Liver (tissue), 9 donors: ENCODE results near the gene PAK1. TPM values are rescaled to one million over a fixed set of nuclear protein-coding genes. Genes with fewer than 3 reads are reported as not detected.

Experiments
- DNase-seq: peaks from one replicate; pipeline ENCODE4 v3.0.0-alpha.2; 2017; ENCODE audit warnings: low spot score
- H3K27ac ChIP-seq, 2 donors: one replicate each; pipeline ENCODE4 v1.7.0; 2013; ENCODE audit warnings: inconsistent platforms in 2 of 2, low read length in 2 of 2, control low read depth in 1 of 2, low read depth in 1 of 2, mild to moderate bottlenecking in 1 of 2
- H3K27me3 ChIP-seq, 4 donors: one replicate each; pipeline versions ENCODE4 v1.6.1 to v1.7.0; 2013; ENCODE audit warnings: low read length in 3 of 4, inconsistent platforms in 1 of 4, mild to moderate bottlenecking in 1 of 4, moderate library complexity in 1 of 4; ENCODE audit not compliant: control insufficient read depth in 4 of 4, insufficient read depth in 4 of 4
- H3K36me3 ChIP-seq, 4 donors: one replicate each; pipeline versions ENCODE4 v1.6.1 to v1.7.0; 2013; ENCODE audit warnings: low read length in 3 of 4, mild to moderate bottlenecking in 3 of 4, low read depth in 1 of 4, moderate library complexity in 1 of 4; ENCODE audit not compliant: control insufficient read depth in 4 of 4, insufficient read depth in 3 of 4
- H3K4me1 ChIP-seq, 4 donors: one replicate each; pipeline versions ENCODE4 v1.6.1 to v1.7.0; 2013; ENCODE audit warnings: low read length in 3 of 4, mild to moderate bottlenecking in 3 of 4, moderate library complexity in 1 of 4; ENCODE audit not compliant: control insufficient read depth in 4 of 4, insufficient read depth in 4 of 4
- H3K4me3 ChIP-seq, 3 donors: one replicate each; pipeline versions ENCODE4 v1.6.1 to v1.7.0; 2013; ENCODE audit warnings: low read length in 3 of 3, control low read depth in 1 of 3, low read depth in 1 of 3, mild to moderate bottlenecking in 1 of 3
- H3K9ac ChIP-seq, 2 donors: one replicate each; pipeline ENCODE4 v1.7.0; 2013; ENCODE audit warnings: low read length in 2 of 2, mild to moderate bottlenecking in 2 of 2, moderate library complexity in 2 of 2, control low read depth in 1 of 2, low read depth in 1 of 2
- H3K9me3 ChIP-seq, 4 donors: one replicate each; pipeline versions ENCODE4 v1.6.1 to v1.7.0; 2013; ENCODE audit warnings: low read length in 3 of 4; ENCODE audit not compliant: control insufficient read depth in 4 of 4
- EGR1 ChIP-seq, 2 donors: IDR thresholded peaks; 2 replicates each; pipeline ENCODE4 v1.6.1; 2016 to 2018; ENCODE audit warnings: antibody characterized with exemption in 2 of 2, low read depth in 2 of 2
- FOXA1 ChIP-seq: IDR thresholded peaks from 2 replicates; pipeline ENCODE4 v1.6.1; 2016; ENCODE audit warnings: antibody characterized with exemption
- FOXA2 ChIP-seq: IDR thresholded peaks from 2 replicates; pipeline ENCODE4 v1.6.1; 2016; ENCODE audit warnings: antibody characterized with exemption
- GABPA ChIP-seq, 2 donors: IDR thresholded peaks in 1 of 2; conservative IDR thresholded peaks in 1 of 2; 2 replicates each; pipeline ENCODE4 v1.6.1; 2016; ENCODE audit warnings: antibody characterized with exemption in 2 of 2, mild to moderate bottlenecking in 1 of 2, moderate library complexity in 1 of 2
- HNF4A ChIP-seq, 2 donors: conservative IDR thresholded peaks; 2 replicates each; pipeline ENCODE4 v1.6.1; 2016; ENCODE audit warnings: antibody characterized with exemption in 2 of 2, mild to moderate bottlenecking in 2 of 2
- HNF4G ChIP-seq: IDR thresholded peaks from 2 replicates; pipeline ENCODE4 v1.6.1; 2016; ENCODE audit warnings: antibody characterized with exemption
- JUND ChIP-seq, 2 donors: IDR thresholded peaks; 2 replicates each; pipeline ENCODE4 v1.6.1; 2016; ENCODE audit warnings: antibody characterized with exemption in 2 of 2
- NR2F2 ChIP-seq: IDR thresholded peaks from 2 replicates; pipeline ENCODE4 v1.6.1; 2016; ENCODE audit warnings: antibody characterized with exemption
- RAD21 ChIP-seq, 2 donors: IDR thresholded peaks; 2 replicates each; pipeline ENCODE4 v1.6.1; 2016; ENCODE audit warnings: antibody characterized with exemption in 2 of 2, mild to moderate bottlenecking in 2 of 2
- RXRA ChIP-seq, 2 donors: IDR thresholded peaks; 2 replicates each; pipeline ENCODE4 v1.6.1; 2017 to 2018; ENCODE audit warnings: antibody characterized with exemption in 2 of 2, mild to moderate bottlenecking in 1 of 2
- SP1 ChIP-seq: IDR thresholded peaks from 2 replicates; pipeline ENCODE4 v1.6.1; 2018; ENCODE audit warnings: antibody characterized with exemption, mild to moderate bottlenecking
- TAF1 ChIP-seq: conservative IDR thresholded peaks from 2 replicates; pipeline ENCODE4 v1.6.1; 2016; ENCODE audit warnings: antibody characterized with exemption, mild to moderate bottlenecking
- YY1 ChIP-seq: IDR thresholded peaks from 2 replicates; pipeline ENCODE4 v1.6.1; 2016; ENCODE audit warnings: antibody characterized with exemption, mild to moderate bottlenecking
- WGBS: extraction: QIAGEN DNeasy Blood & Tissue Kit; methylation state at CpG from one replicate; pipeline ENCODE4 v1.1.7; 2013; 5-methylcytosine and 5-hydroxymethylcytosine counted together
- polyA plus RNA-seq, 2 donors: library from polyadenylated mRNA; stranded (reverse) in 1 of 2; unstranded in 1 of 2; fragments of 200-250 nt in 1 of 2; fragments of >200 nt in 1 of 2; fragmentation: Nextera tagmentation in 1 of 2; extraction: Ambion mirVana in 1 of 2; gene quantifications; one replicate each; pipeline versions ENCODE4 v1.2.1 to v1.2.3, GENCODE V29; 2013 to 2015
- total RNA-seq, 2 donors: library from RNA; depleted of rRNA; stranded (reverse); fragments of >200 nt; gene quantifications; one replicate each; pipeline ENCODE4 v1.2.3, GENCODE V29; 2014
- TF ChIP-seq, protein P1 (sequence below): fragments of 150-350 bp; IDR thresholded peaks from 2 replicates; pipeline ENCODE4 v1.5.1; 2017; ENCODE audit warnings: improper control_type of control experiment, low read depth, low read length; ENCODE audit not compliant: missing input control
- TF ChIP-seq, protein P2 (sequence below): IDR thresholded peaks from 2 replicates; pipeline ENCODE4 v1.6.1; 2016; ENCODE audit warnings: antibody characterized with exemption, mild to moderate bottlenecking
- TF ChIP-seq, protein P3 (sequence below): IDR thresholded peaks from 2 replicates; pipeline ENCODE4 v1.6.1; 2016; ENCODE audit warnings: antibody characterized with exemption
- TF ChIP-seq, protein P4 (sequence below): IDR thresholded peaks from 2 replicates; pipeline ENCODE4 v1.6.1; 2016; ENCODE audit warnings: antibody characterized with exemption
- donor health status: healthy.
- donor health status: healthy.
- donor health status: healthy.
- donor health status: healthy.
- donor health status: healthy.

Gene PAK1
- total and polyA plus RNA-seq, 4 donors, result 3.6 to 24.9 (median 7.4) TPM

DNA sequence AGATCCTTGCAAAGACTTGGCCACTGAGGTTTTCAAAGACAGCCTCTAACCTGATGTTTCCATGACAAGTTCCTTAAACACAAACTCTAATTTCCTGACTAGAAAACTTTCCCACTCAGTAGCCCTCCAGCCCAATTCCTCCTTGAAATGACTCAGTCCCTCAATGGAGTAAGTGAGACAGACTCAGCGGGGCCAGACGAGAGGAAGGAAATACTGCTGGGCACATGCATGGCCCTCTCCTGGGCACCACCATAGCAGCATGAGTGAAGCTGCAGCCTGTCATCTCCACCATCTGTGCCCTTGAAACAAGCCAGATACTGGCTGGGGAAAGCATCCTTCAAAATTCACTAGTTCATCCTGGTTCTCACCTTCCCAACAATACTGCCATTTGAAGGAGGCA, 96.2 kb downstream of the PAK1 start (continued):
- no peak for TF ChIP-seq FOXA1
- TF ChIP-seq, protein P1, sequence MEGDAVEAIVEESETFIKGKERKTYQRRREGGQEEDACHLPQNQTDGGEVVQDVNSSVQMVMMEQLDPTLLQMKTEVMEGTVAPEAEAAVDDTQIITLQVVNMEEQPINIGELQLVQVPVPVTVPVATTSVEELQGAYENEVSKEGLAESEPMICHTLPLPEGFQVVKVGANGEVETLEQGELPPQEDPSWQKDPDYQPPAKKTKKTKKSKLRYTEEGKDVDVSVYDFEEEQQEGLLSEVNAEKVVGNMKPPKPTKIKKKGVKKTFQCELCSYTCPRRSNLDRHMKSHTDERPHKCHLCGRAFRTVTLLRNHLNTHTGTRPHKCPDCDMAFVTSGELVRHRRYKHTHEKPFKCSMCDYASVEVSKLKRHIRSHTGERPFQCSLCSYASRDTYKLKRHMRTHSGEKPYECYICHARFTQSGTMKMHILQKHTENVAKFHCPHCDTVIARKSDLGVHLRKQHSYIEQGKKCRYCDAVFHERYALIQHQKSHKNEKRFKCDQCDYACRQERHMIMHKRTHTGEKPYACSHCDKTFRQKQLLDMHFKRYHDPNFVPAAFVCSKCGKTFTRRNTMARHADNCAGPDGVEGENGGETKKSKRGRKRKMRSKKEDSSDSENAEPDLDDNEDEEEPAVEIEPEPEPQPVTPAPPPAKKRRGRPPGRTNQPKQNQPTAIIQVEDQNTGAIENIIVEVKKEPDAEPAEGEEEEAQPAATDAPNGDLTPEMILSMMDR, result no peak
- no peak for TF ChIP-seq TAF1
- TF ChIP-seq JUND (IDR thresholded peaks at IDR 0.05), result no peak
- TF ChIP-seq YY1, result no peak
- TF ChIP-seq RXRA (IDR thresholded peaks at IDR 0.05), result no peak
- TF ChIP-seq NR2F2, result no peak

DNA sequence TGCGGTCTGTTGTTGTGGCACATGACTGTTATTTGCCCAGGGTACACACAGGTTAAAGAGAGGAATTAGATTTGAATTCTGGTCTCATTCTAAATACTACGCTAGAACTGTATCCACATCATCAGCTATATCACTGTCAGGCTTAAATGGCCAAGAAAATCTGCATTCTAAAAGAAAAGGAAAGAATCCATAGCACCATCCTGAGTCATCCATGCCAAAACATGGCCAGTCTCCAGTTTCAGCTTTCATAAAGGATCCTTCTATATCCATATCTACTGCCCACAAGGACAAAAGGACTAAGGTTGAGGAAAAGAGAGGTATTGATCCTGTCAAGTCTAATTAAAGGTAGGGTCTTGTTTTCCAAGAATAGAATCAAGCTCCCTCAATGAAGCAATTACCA, 98.8 kb downstream of the PAK1 start:
- H3K27me3 ChIP-seq, result no peaks in the 10 kb centered on the region
- H3K27ac ChIP-seq, result no peak overlapping the region
- H3K9me3 ChIP-seq, result no peaks in the 10 kb centered on the region
- TF ChIP-seq YY1, result no peak
- TF ChIP-seq FOXA2, result no peak
- TF ChIP-seq HNF4G, result no peak
- no peak for TF ChIP-seq NR2F2
- no peak for TF ChIP-seq JUND (IDR thresholded peaks at IDR 0.05)
- no peak for TF ChIP-seq SP1
- TF ChIP-seq, protein P2, sequence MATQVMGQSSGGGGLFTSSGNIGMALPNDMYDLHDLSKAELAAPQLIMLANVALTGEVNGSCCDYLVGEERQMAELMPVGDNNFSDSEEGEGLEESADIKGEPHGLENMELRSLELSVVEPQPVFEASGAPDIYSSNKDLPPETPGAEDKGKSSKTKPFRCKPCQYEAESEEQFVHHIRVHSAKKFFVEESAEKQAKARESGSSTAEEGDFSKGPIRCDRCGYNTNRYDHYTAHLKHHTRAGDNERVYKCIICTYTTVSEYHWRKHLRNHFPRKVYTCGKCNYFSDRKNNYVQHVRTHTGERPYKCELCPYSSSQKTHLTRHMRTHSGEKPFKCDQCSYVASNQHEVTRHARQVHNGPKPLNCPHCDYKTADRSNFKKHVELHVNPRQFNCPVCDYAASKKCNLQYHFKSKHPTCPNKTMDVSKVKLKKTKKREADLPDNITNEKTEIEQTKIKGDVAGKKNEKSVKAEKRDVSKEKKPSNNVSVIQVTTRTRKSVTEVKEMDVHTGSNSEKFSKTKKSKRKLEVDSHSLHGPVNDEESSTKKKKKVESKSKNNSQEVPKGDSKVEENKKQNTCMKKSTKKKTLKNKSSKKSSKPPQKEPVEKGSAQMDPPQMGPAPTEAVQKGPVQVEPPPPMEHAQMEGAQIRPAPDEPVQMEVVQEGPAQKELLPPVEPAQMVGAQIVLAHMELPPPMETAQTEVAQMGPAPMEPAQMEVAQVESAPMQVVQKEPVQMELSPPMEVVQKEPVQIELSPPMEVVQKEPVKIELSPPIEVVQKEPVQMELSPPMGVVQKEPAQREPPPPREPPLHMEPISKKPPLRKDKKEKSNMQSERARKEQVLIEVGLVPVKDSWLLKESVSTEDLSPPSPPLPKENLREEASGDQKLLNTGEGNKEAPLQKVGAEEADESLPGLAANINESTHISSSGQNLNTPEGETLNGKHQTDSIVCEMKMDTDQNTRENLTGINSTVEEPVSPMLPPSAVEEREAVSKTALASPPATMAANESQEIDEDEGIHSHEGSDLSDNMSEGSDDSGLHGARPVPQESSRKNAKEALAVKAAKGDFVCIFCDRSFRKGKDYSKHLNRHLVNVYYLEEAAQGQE, result no peak
- no peak for TF ChIP-seq HNF4A (conservative IDR thresholded peaks at IDR 0.05)
- no peak for TF ChIP-seq EGR1 (IDR thresholded peaks at IDR 0.05; ENCODE audit: low read depth in 2 of 2)
- TF ChIP-seq FOXA1, result no peak
- no peak for TF ChIP-seq GABPA (IDR thresholded peaks at IDR 0.05 in 1 of 2, conservative IDR thresholded peaks at IDR 0.05 in 1 of 2)
- TF ChIP-seq, protein P3, sequence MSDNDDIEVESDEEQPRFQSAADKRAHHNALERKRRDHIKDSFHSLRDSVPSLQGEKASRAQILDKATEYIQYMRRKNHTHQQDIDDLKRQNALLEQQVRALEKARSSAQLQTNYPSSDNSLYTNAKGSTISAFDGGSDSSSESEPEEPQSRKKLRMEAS, result no peak
- TF ChIP-seq, protein P4, sequence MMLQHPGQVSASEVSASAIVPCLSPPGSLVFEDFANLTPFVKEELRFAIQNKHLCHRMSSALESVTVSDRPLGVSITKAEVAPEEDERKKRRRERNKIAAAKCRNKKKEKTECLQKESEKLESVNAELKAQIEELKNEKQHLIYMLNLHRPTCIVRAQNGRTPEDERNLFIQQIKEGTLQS, result no peak
- no peak for TF ChIP-seq RAD21 (IDR thresholded peaks at IDR 0.05)
- no peak for TF ChIP-seq RXRA (IDR thresholded peaks at IDR 0.05)
- TF ChIP-seq TAF1, result no peak
- TF ChIP-seq, protein P1, result no peak
- H3K4me3 ChIP-seq, result no peak overlapping the region
- no peak for DNase-seq
- 96% methylated on average over 2 of the region's 2 CpGs for WGBS
- H3K36me3 ChIP-seq, result peaks cover 2 to 12% (median 8%) of the 10 kb centered on the region in 4 donors
- H3K4me1 ChIP-seq, result no peaks in the 10 kb centered on the region
- H3K9ac ChIP-seq, result no peak overlapping the region
